ENCODE data around the gene BFSP1.

The BFSP1 gene

DNA sequence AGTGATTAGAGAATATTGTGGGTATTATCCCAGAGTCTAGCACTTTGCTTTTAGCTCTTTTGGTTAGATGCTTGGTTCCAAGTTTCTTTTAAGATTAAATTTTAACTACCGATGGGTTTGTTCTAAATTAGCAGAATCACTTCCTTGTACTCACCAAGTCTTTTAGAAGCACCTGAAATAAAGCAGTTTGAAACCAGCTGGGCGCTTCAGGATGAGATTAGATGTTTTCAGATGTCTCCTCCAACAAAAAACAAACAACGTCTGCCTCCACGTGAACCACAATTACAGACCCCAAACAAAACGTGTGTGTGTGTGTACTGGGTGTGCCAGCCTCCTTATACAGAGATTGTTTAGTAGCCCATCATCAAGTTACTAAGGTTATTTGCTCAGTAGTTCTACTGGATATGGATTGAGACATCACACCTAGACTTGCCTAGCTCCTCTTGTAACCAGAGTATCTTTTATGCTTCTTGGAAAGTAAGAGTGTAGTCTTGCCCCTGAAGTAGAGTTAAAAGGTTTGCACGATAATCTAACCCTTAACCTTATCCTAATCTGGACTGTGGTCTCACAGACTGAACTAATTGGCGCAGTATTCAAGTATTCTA, 41.0 kb upstream of the BFSP1 start:
- peaks cover 4% of the 10 kb centered on the region; the same call in 1 of the 2 replicates for H3K4me1 ChIP-seq
- no peaks in the 10 kb centered on the region for H3K27me3 ChIP-seq
- no peaks in the 10 kb centered on the region for H3K9me3 ChIP-seq
- H3K4me3 ChIP-seq (ENCODE audit: low read depth, low read length): peak overlapping the region; percentile 64
- H3K36me3 ChIP-seq: no peaks in the 10 kb centered on the region
- TF ChIP-seq, protein P1, sequence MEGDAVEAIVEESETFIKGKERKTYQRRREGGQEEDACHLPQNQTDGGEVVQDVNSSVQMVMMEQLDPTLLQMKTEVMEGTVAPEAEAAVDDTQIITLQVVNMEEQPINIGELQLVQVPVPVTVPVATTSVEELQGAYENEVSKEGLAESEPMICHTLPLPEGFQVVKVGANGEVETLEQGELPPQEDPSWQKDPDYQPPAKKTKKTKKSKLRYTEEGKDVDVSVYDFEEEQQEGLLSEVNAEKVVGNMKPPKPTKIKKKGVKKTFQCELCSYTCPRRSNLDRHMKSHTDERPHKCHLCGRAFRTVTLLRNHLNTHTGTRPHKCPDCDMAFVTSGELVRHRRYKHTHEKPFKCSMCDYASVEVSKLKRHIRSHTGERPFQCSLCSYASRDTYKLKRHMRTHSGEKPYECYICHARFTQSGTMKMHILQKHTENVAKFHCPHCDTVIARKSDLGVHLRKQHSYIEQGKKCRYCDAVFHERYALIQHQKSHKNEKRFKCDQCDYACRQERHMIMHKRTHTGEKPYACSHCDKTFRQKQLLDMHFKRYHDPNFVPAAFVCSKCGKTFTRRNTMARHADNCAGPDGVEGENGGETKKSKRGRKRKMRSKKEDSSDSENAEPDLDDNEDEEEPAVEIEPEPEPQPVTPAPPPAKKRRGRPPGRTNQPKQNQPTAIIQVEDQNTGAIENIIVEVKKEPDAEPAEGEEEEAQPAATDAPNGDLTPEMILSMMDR (IDR thresholded peaks at IDR 0.05; ENCODE audit: low read depth, low read length): no peak
- DNase-seq: no peak

DNA sequence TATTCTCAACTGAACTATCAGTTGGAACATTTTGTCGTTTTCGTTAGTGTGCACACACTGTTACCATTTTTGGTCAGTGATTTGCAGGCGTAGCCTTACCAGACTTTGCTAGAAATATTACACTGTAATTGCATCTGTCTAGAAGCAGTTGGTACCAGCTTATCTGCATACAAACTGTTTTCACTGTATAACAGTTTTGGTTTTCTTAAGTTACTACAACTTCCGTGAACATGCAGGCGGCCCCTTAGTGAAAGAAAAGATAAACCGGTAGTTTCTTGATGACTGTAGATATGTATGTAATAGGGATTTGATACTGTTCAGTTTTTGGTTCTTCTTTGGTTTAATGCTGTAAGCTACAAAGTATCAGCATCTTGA, 40.0 kb upstream of the BFSP1 start:
- peaks cover 4% of the 10 kb centered on the region; the same call in 1 of the 2 replicates for H3K4me1 ChIP-seq
- H3K9me3 ChIP-seq: no peaks in the 10 kb centered on the region

DNA sequence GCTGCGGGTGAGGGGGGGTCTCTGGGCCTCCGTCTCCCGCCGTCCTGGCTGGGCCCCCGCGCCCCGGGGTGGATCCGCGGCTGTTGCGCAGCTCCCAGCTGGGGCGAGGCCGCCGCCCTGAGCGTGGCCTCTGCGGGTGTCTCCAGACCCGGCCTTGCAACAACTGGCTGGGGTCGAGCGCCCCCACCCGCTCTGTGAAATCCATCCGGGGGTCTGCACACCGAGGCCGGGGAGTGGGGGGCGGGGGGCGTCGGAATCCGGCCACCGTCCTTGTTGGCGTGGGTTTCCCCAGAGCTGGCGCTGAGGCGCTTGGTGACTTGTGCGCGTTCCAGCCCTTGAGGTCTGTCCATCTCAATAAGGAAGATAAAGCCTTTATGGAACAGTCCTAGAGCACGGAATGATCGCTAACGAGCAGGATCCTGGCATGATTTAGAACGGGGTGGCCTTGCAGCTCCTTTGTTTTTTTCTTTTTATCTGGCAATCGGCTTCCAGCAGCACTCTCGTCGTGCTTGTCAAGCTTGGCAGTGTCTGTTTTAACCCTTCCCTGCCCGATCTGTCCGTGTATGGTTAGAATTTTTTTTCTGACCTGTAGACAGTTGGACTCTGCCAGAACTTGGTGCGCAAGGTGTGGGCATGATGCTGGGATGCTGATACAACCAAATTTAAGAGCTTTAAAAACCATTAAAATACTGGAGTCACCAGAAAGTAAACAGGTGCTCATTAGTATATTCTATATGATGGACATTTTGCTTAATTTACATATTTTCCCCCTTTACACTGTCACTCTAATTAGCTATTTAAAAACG, 39.4 kb upstream of the BFSP1 start:
- no peaks in the 10 kb centered on the region for H3K36me3 ChIP-seq
- peak; percentile 72 for DNase-seq
- H3K27me3 ChIP-seq: no peaks in the 10 kb centered on the region
- no peaks in the 10 kb centered on the region for H3K9me3 ChIP-seq
- TF ChIP-seq, protein P1 (IDR thresholded peaks at IDR 0.05; ENCODE audit: low read depth, low read length): no peak
- peaks cover 4% of the 10 kb centered on the region; the same call in 1 of the 2 replicates for H3K4me1 ChIP-seq
- peak overlapping the region; percentile 64 for H3K4me3 ChIP-seq (ENCODE audit: low read depth, low read length)

More for the DNA sequence above, 40.0 kb upstream of the BFSP1 start:
- no peak for DNase-seq
- Histone ChIP-seq H3K27me3 (no peaks in the 10 kb centered on the region), H3K4me3 (ENCODE audit: low read depth, low read length) (peak overlapping the region; percentile 64), H3K36me3 (no peaks in the 10 kb centered on the region)
- TF ChIP-seq, protein P1 (IDR thresholded peaks at IDR 0.05; ENCODE audit: low read depth, low read length): no peak

DNA sequence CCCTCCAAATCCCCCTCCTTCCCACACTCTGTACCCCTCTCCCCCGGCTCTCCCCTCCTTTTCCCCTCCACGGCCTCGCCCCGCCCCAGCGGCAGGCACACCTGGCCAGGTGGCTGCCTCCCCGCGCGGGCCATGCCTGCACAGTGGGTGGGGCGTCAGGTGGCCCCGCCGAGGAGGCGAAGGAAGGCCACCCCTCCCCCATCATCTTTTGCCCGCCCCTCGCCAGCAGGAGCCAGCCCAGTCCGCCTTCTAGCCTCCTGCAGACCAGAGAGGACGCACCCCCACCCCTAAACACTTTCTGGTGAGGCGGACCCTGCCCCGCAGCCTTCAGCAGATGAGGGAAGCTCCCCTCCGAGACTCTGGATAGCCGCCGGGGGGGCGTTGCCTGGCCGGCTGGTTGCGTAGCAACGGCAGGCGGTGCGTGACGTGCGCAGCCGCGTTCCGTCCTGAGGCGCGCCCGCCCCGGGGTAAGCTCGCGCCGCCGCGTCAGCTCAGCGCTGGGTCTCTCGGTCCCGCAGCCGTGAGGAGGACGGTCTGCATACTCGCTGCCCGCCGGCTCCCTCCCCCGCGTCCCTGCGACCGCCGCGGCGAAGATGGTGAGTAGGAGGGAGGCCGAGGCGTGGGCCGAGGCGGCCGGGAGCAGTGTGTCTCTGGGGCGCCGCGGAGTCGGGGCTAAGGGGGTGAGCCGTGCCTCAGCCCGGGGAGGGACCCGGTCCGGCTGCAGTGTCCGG, 38.6 kb upstream of the BFSP1 start, which contains the start of gene DSTN:
Gene DSTN (plus strand): TSS at position 460 of the 731 bp plus-strand sequence. CDS start 134 bp downstream, at position 594.
- Histone ChIP-seq H3K4me1 (peaks cover 4% of the 10 kb centered on the region; the same call in 1 of the 2 replicates), H3K4me3 (ENCODE audit: low read depth, low read length) (peak within 1 kb of the TSS; percentile 64), H3K27me3 (no peaks in the 10 kb centered on the region), H3K36me3 (no peaks in the 10 kb centered on the region), H3K9me3 (no peaks in the 10 kb centered on the region)
- TF ChIP-seq, protein P1 (IDR thresholded peaks at IDR 0.05; ENCODE audit: low read depth, low read length): no peak
- peak; percentile 96 for DNase-seq

DNA sequence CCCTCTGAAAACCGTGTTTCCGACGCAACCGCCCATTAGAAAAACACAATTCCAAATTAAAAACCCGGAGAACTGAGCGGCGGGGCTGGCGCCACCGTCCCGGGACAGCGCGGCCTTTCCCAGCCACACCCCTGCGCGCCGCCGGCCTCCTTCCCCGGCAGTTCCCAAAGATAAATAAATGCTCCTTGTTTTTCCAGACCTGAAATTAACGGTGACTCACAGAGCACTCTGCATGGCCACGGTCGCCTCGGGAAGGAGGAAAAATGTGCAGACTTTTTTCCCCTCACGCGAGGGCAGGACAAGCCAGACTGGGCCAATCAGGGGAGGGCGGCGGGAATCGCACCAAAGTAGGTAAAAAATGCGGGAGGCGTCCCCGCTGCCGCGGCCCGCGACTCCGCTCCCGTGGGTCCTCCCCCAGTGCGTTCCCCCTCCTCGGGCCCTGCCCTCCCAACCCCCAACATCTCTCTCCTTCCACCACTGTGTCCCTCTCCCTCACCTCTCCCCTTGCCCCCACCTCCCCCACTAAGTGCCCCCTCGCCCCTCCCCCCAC, 37.9 kb upstream of the BFSP1 start:
- Histone ChIP-seq H3K27me3 (no peaks in the 10 kb centered on the region), H3K4me1 (peaks cover 4% of the 10 kb centered on the region; the same call in 1 of the 2 replicates), H3K36me3 (no peaks in the 10 kb centered on the region), H3K4me3 (ENCODE audit: low read depth, low read length) (peak overlapping the region; percentile 64), H3K9me3 (no peaks in the 10 kb centered on the region)
- TF ChIP-seq, protein P1 (IDR thresholded peaks at IDR 0.05; ENCODE audit: low read depth, low read length): no peak
- peak; percentile 85 for DNase-seq
